ENCODE data around the gene COLEC11.

COLEC11 gene

GRCh38 chr2:3595985-3596384 lies 1.1 kb downstream of the COLEC11 start:
- no peak for DNase-seq (ENCODE audit: insufficient read length, low spot score)
- no peak for TF ChIP-seq POLR2A (IDR thresholded peaks at IDR 0.05; ENCODE audit: low read depth, low read length)
- no peak for FAIRE-seq

GRCh38 chr2:3596901-3597417 lies 2.0 kb downstream of the COLEC11 start:
- TF ChIP-seq POLR2A (IDR thresholded peaks at IDR 0.05; ENCODE audit: low read depth, low read length), result no peak
- FAIRE-seq, result no peak

GRCh38 chr2:3597567-3597966 lies 2.7 kb downstream of the COLEC11 start:
- FAIRE-seq, result no peak

More at GRCh38 chr2:3596901-3597417, 2.0 kb downstream of the COLEC11 start:
- no peak for DNase-seq (ENCODE audit: insufficient read length, low spot score)

GRCh38 chr2:3598197-3598910 lies 3.4 kb downstream of the COLEC11 start:
- FAIRE-seq, result no peak

More at GRCh38 chr2:3597567-3597966, 2.7 kb downstream of the COLEC11 start:
- no peak for TF ChIP-seq POLR2A (IDR thresholded peaks at IDR 0.05; ENCODE audit: low read depth, low read length)
- DNase-seq (ENCODE audit: insufficient read length, low spot score), result no peak

GRCh38 chr2:3598912-3599854 lies 4.3 kb downstream of the COLEC11 start:
- no peak for DNase-seq (ENCODE audit: insufficient read length, low spot score)
- no peak for FAIRE-seq
- no peak for TF ChIP-seq POLR2A (IDR thresholded peaks at IDR 0.05; ENCODE audit: low read depth, low read length)

More at GRCh38 chr2:3598197-3598910, 3.4 kb downstream of the COLEC11 start:
- no peak for TF ChIP-seq POLR2A (IDR thresholded peaks at IDR 0.05; ENCODE audit: low read depth, low read length)
- DNase-seq (ENCODE audit: insufficient read length, low spot score), result no peak

- DNase-seq (ENCODE audit: insufficient read length, low spot score), result no peak
- no peak for FAIRE-seq
- TF ChIP-seq POLR2A (IDR thresholded peaks at IDR 0.05; ENCODE audit: low read depth, low read length), result no peak
These were observed 5.4 kb downstream of the COLEC11 start for GRCh38 chr2:3600256-3600855.

- TF ChIP-seq POLR2A (IDR thresholded peaks at IDR 0.05; ENCODE audit: low read depth, low read length), result no peak
These were observed 6.8 kb downstream of the COLEC11 start for GRCh38 chr2:3601561-3602271.

GRCh38 chr2:3602553-3603339 lies 7.8 kb downstream of the COLEC11 start:
- no peak for TF ChIP-seq POLR2A (IDR thresholded peaks at IDR 0.05; ENCODE audit: low read depth, low read length)
- DNase-seq (ENCODE audit: insufficient read length, low spot score), result no peak
- FAIRE-seq, result no peak

More at GRCh38 chr2:3601561-3602271, 6.8 kb downstream of the COLEC11 start:
- DNase-seq (ENCODE audit: insufficient read length, low spot score) (no peak), FAIRE-seq (no peak)

GRCh38 chr2:3603536-3604206 lies 8.8 kb downstream of the COLEC11 start:
- TF ChIP-seq POLR2A (IDR thresholded peaks at IDR 0.05; ENCODE audit: low read depth, low read length), result no peak
- no peak for DNase-seq (ENCODE audit: insufficient read length, low spot score)
- FAIRE-seq, result no peak

- FAIRE-seq, result no peak
- no peak for TF ChIP-seq POLR2A (IDR thresholded peaks at IDR 0.05; ENCODE audit: low read depth, low read length)
- no peak for DNase-seq (ENCODE audit: insufficient read length, low spot score)
These were observed 9.4 kb downstream of the COLEC11 start for GRCh38 chr2:3604207-3604877.
